NK-92 (cell line): Measurements from ENCODE around the gene DCAF6.

Experiments used
- DNase-seq: peaks from one replicate; lab custom pipeline; 2025; ENCODE audit not compliant: unreplicated experiment; lab: John Stamatoyannopoulos, UW

Gene DCAF6

DNA sequence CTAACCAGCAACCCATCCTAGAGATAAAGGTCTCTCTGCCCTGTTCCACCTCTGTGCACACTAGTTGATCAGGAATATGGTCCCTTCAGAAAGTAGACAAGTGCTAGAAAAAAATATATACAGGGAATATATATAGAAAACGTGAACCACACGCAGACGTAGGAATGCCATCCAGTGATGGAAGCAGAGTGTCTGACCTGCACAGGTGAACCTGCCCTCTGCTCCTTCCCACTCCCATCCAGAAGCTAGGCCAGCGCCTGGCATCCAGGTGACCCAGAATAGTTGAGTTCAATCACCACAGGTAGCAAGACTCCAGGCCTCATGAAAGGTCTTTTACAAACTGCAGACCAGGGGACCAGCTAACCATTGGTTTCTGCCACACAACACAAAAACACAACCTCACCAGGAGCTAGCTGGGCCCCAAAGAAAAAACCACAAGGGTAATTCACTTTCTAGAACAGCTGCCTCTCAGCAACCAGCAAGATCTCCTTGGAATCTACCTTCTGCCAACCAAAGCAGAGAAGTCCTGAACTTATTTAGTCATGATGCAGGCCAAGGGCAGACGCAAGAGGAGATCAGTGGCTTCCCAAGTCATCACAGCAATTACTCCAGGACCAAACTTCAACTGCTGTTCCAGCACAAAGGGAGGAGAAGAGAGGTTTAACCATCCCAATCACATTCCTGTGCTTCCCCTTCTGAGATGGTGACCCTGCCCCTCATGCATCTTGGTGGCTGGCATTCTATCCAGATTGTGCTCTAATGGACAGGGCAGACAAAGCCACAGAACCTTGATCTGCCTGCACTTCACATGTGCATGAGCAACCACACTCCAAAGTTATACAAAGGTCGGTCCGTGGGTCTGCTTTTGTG, 147.2 kb downstream of the DCAF6 start:
- no peak for DNase-seq

DNA sequence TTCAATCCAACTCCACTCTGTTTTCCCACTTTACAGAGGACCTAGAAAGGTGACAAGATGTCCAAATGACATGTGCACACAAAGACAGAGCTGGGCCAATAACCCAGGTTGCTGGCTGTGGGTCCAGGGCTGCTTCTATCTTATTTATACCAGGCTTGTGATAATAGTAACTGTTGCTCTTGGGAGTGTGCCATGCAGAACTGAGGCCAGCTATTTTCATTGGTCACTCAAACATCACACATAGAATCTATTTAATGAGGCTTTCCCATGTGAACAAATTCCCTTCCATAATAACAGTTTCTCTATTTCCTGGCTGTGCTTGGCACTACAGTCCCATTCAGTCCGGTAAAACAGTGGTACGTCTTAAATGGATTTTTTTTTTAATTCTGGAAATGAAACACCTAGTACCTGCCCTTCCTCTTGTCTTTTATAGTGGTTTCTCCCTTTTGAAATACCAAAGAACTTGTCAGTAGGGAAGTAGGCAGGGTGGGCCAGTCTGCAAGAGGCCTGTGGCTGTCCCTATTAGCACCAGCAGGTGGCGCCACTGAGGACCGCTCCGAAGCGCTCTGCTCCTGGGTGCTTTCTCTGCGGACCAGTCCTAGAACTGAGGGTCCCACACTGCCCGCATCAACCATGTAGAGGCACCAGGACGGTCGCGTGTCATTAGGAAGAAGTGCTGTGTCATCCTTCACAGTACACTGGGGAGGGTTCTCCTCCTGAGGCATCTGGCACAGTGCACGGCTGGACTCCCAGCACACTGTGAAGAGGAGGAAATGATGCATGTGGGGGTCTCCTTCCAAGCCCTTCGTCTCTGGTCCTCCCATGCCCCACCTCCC, 148.1 kb downstream of the DCAF6 start:
- DNase-seq: no peak

DNA sequence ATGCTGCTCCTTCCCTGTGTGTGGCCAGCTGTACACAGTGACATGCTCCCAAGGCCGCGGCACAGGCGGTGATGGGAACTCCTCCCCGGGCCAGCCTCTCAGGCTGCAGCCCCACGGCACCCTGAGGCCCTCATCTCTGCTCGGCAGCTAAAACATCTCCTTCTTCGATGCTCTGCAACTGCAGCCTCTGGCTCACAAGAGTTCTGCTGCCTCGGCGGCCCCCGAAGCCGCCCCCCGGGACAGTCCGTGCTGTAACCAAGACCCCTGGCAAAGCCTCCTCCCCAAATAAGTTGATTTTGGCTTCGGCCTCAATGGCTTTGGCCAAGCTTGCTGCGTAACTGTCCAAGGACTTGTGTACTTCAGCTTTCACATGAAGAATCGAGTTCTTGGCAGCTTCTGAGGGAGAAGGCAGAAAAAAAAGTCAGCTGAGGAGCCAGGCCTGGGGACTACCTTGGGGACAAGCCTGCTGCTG, 149.0 kb downstream of the DCAF6 start:
- no peak for DNase-seq

DNA sequence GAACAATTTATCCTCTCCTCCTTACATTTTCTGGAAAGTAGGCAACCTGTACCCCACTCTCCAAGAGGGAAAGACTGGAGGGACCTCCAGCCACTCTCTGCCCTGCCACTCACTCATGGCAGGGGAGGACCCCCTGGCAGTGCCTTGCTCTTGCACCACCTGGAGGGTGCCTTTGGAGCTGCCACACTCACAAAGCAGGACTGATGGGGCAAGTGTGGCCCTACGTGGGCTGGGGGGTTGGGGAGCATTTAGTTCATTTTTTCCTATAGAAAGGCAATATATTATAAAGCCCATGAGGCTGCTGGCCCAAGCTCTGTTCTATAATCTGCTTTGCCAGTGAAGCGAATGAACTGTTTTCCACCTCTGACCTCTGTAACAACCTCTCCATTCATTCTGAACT, 150.0 kb downstream of the DCAF6 start:
- no peak for DNase-seq

DNA sequence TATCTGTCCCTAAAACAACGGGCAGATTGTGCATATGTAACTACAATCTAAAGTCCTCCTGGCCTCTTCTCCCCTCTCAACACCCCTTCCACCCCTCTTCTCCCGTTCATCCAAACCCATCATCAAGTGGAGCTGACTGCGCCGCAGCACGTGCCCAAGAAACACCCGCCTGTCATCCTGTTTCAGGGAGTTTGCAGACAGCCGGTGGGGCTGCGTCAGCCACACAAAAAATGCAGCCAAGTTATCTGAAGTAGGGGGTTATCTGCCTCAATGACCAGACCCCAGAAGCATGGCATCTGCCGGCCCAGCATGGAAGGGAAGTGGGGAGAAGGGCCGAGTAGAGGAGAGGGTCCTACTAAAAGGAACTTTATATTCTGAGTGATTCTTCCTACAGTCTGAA, 151.2 kb downstream of the DCAF6 start:
- no peak for DNase-seq

DNA sequence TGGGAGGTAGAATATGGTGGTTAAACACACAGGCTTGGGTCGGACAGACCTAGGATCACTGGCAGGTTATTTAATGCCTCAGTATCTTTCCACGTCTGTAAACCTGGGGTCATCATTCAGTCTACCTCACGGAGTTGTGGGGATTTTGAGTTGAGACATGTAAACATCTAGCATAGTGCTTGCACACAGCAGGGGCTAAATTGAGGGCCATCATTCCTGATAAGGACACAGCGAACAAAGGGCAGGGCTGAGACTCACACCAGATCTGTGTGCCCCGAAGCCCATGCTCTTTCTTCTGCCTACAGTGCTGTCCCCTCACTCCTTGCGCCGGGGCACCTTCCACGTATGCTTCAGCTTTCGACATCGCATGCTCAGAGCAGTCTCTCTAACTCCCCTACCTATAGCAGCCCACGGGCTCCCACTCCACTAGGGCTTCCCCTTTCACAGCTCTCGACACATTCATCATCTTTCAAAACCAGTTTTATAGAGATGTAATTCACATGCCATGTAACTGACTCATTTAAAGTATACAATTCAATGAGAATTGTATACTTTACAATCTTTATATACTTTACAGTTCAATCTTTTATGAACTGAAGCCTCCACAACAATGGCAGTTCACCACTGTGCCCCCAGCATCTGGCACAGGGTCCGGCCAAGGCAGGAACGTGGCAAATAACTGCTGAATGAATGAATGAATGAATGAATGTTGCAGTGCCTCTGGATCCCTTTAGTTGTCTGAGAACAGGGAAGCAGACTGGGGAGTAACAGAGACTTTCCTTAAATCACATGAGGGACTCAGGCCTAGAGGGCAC, 152.2 kb downstream of the DCAF6 start:
- DNase-seq: no peak

DNA sequence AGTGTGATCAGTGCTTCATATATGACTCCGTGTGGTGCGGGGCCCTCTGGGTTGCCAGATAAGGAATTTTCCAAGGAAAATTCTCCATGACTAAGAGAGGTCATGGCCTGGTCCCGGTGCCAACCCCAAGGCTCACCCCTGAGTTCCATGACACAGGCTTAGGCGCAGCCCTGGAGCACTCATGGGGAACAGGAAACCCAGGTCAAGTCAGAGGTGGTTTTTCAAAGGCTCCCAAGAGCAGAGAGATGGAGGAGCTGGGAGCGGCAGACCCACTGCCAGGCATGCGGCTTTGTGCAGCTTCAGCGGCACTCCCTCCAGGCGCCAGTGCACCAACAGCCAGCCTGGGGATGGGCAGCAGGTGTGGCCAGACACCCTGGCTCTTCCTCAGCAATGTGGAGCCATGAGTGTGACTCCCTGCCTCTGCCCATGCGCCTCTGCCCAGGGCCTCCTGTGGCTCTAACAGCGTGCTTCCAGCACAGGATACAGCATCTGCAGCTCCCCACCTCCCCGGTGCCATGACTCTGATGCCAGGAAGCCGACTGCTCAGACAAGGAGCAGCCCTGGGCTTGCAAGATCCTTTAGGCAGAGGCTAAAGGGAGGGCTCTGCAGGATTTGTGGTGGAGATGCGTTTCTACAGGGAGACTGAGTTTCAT, 153.0 kb downstream of the DCAF6 start:
- no peak for DNase-seq

DNA sequence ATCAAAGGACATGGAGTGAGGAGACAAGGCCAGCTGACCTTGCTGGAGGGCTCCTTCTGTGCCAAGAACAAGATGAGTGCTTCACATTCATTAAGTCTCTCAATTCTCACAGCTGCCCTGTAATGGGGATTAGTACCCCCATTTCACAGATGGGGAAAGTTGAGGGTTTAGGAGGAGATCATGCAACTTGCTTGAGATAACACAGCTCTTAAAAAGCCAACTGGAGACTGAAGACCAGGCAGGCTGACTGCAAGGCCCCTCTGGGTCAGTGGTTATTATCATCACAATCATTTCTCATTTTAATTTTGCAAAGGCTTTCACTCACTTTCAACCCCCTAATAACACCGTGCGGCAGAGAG, 153.5 kb downstream of the DCAF6 start:
- no peak for DNase-seq

DNA sequence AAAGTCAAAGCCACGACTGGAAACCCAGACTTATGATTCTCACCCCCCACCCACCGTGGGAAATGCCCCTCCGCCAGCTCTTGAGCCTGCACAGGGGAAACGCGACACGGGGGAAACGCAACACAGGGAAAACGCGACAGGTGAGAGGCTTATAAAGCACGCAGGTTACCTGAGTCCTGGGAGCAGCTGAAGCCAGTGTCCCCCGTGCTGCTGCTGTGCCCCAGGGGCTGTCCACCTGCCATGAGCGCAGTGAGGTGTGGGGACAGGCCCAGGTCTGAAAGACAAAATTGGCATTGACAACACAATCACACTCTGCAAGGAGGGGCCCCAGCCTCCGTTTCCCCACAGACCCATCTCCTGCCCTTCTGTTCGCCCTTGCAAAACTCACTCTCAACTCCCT, 153.9 kb downstream of the DCAF6 start:
- no peak for DNase-seq

DNA sequence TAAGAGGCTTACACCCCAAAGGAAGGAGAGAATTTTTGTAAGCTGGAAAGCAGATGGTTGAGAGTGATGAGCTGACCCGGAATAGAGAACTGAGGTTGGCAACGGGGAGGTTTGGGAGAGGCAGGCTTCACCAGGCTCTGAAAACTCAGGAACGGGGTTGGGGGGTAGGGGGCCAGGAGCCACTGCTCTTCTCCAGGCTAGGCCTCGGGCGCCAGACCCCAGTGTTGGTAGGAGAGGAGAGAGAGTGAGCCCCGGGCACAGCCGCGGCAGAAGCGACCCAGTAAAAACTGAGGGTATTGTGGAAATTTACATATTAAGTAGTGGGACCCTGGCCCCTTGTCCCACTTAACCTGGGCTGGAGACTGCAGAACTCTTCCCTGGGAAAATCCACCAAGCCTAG, 154.6 kb downstream of the DCAF6 start:
- no peak for DNase-seq

DNA sequence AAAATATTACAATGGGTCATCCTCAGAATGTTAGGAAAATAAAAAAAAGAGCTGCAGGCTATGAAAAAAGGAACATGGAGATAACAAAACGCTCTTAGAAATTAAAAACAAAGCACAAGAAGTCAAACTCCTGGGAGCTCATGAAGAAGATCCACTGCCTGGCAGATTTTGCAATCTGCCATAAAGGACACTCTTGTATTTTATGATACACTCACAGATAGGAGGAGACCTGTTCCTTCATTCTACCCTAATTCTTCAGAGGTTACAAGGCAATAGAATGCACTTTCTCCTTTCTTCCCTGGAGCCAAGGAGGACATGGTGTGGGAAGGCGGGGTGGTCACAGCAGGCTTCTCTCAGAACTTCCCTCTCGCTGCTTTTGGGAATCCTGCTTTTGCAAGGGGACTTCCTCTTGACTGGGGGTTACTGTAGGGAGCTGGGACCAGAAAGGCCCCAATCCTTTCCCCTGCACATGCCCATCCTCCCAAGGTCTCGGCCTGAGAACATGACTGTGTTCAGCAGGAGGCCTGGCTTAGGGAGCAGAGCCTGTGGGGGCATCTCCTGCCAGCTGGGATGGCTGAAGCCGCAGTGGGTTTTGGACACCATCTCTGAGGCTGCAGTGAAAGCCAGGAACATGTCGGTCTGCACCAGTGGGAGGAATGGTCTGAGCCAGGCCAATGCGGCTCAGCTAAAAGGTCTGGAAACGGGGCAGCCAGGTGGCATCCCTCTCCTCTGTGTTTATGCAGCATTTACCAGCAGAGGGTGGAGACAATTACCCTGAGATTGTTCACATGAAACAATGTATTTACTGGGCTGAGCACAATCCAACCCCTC, 155.5 kb downstream of the DCAF6 start:
- DNase-seq: no peak

DNA sequence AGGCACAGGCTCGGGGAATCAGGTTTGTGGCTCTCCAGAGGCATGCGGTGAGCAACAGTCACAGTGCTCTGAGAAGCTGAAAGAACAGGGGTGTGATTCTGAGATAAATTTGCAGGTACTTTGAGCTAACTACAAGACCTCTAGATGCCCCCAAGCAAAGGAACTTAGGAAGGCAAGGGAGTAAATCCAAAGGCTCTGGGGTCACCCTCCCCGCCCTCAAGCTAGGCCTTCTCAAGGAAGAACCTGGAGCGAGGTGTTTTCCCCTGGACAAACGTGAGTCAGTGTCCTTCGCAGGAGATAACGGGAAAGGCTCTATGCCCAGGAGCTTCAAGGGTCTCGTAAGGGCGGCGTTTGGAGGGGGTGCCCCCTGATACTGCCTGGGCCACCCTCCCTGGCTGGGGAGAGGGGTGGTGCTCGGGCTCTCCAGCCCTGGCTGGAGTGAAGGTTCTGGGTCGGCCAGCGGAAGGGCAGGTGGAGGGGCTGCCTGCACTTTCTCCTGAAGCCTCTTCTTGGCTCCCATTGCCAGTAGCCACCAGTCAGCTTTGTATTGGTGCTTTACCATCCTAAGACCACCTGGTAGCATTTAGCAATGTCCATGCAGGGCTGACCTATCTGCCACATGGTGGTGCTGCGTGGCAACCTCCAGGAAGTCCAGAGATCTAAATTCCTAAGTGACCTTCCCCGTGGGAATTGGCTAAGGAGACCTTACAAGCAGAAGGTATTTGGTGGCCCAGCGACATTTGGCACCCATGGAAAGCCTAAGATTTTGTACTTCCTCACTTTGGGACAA, 156.3 kb downstream of the DCAF6 start:
- no peak for DNase-seq

DNA sequence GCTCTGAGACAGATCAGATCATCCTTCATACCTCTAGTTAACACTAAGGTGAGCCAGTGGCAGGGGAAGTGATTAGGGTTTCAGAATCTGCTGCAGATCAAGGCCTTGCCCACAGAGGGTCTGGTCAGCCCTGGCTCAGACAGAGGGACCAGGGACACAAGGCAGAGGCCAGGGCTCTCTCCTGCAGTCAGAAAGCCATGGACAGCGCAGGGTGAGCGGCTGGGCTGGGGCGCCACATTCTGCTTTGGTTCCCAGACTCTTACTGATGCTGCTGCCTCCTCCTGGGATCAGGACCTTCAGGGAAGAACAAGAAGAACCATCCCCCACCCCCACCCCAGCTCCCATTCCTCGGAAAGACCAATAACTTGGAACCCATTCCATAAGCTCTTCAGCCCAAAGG, 157.1 kb downstream of the DCAF6 start:
- no peak for DNase-seq

DNA sequence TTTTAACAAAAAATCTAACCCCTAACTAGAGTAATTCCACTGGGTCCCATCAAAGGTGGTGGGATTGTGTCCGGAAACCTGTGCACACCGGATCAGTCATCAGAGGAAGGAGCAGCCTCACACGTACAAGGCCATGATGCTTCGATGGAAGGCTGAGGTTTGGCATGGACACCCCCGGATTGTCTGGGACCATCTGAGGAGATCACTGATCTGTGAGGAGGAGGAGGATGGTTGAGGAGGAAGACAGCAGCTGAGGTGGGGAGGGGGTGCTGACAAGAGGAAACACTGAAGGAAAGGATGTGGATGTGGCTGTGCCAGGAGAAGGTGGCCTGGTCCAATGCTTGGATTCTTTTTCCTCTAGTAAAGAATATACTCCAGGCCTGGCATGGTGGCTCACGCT, 159.0 kb downstream of the DCAF6 start:
- no peak for DNase-seq

DNA sequence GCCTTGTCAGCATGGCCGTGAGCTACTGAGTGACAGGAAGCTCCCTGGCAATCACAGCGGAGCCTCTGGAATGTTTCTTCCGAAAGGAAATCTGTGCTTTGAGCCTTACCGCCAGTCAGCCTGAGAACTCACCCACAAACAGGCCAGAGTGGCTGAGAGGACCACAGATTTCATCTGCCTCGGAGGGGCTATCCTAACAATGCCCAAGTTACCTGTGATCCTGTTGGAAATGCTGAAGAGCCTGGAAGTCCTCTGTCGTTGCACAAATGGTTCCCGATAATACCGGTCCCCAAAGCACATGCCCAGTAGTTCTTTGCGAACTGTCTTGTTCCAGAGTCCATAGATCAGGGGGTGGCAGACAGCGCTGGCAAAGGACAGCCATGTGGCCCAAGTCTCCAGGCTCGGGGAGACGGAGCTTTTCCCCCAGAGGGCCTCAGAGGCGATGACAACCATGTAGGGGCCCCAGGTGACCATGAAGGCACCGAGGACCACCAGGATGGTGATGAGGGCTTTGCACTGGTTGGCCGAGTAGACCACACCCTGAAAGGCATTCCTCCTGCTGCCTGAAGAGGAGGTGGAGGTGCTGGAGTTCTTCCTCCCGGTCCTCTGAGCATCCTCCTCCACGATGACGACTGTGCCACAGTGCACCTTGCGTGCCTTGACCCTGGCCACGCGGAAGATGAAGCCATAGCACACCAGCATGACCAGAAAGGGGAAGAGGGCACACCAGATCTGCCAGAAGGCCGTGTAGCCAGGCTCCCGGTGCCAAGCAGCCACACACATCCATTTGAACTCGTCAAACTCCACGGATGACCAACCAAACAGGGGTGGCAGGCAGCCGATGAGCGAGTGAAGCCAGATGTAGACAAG, 160.0 kb downstream of the DCAF6 start:
- DNase-seq: no peak

DNA sequence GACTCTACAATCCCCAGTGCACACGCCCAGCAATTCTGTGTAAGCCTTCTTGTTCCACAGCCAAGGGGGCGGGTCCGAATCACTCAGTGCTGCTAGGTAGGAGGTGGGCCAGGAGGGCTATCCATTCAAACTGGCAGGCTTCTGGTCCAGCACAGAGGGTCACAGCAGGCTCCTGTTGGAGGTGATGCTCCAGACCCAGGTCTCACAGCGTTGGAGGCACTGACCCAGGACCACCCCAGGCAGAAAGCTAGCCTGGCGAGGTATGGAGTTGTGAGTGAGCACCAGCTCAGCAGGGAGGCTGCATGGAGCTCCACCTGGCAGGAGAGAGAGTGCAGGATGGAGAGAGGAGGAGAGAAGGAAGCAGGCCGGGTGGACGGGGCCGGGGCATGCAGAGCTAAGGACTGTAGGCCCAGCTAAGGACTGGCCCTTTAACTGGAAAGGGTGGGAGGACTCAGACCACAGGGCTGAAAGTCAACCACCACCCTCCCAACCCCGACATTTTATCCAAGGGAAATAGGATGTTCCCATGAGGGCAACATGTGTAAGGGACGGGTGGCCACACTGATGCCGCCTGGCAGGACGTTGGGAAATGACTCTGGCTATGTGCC, 161.5 kb downstream of the DCAF6 start:
- no peak for DNase-seq

DNA sequence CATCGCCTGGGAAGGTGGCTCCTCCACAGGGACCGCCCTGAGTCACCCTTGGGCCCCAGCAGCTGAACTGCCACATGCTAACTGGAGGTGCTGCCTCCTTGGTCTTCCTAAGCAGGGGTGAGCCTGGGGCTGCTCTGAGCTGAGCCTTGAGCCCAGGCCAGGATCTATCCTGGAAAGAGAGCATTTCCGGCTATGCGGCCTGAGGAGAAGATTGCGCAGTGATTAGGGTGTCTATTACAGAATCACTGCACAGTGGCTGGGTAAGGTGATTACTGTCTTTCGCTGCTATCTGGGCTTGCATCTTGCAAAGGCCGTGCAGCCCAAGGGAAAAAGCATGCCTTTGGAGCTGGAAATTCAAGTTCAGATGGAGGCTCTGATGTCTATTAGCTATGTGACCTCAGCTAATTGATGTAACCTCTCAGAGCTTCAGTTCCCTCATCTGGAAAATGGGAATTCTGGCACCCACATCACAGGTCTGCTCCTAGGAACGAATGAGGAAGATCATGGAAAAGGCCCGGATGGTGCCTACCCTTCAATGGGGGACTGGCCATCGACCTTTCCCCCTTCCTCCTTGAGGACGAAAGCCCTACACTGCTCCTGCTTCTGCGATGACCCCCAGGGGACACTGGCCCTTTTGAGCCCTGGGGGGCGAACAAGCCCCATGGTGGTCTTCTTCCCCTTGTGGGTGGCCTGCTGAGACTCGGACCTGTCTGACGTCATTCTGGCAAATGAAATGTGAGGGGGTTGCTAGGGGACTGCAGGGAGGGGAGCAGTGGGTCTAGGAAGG, 162.2 kb downstream of the DCAF6 start:
- DNase-seq: no peak
